GM12801 (cell line): ENCODE data around the gene TOR2A.

Experiments
- CTCF ChIP-seq: IDR thresholded peaks from one replicate; pipeline ENCODE4 v1.5.1; 2011; ENCODE audit warnings: control low read depth; ENCODE audit not compliant: insufficient read length; ENCODE audit errors: extremely low read depth

Gene TOR2A

GRCh38 chr9:127770905-127771569, 35.9 kb upstream of the TOR2A start:
- TF ChIP-seq CTCF, result no peak

DNA sequence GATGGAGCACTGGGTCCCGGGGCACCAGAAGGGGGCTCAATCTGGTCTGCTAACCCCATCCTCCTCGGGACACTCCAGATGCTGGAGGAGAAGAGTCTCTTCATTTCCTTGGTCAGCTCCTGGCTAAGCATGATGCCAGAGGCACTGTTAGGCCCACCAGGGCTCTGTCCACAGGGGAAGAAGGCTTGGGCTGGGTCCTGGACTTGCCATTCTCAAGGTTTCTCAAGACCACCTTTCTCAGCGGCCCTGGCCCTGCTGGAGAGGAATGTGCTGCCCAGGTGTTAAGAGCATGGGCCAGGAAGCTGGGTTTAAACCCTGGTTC, 35.5 kb upstream of the TOR2A start:
- TF ChIP-seq CTCF, result no peak

DNA sequence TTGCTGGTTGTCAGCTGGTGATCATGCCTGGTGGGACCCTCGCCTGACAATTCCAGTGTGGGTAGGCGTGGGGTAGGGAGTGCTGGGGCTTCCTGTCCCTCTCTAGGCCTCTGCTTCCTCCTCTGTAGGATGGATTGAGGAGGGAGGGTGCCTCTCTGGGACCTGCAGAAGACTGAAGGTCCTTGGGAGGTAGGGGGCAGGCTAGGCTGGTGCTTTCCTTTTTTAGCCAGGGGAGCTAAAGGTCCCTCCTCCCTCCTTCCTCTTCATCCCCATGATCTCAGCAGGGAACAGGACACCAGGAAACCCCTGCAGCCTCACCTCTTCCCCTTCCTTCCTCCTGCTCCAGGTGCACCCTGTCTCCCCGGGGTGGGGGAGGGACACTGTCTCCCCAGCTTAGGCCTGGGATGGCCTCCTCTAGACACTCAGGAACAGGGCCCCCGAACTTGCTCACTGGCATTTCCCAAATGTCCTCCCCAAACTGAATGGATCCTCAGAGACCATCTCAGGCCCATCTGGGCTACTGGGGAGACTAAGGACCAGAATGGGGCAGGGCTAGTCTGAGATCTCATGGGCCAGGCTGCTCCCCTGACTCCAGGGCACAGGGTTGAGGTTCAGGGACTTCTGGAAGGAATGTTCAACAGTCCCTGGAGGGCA, 35.0 kb upstream of the TOR2A start:
- no peak for TF ChIP-seq CTCF

DNA sequence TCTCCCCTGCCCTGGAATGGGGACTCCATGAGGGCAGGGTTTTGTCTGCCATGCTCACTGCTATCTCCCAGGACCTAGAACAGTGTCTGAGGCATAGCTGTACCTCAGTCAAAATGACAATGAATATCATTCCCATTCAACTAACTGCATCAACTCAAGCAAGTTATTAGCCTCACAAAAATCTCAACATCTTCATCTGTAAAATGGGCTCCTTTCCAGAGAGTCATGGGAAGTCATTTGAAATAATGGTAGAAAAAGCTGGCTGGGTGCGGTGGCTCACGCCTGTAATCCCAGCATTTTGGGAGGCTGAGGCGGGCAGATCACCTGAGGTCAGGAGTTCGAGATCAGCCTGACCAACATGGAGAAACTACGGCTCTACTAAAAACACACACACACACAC, 34.0 kb upstream of the TOR2A start:
- TF ChIP-seq CTCF, result no peak

- no peak for TF ChIP-seq CTCF
Measured at GRCh38 chr9:127768698-127769097, 33.6 kb upstream of the TOR2A start.

GRCh38 chr9:127767909-127768331, 32.8 kb upstream of the TOR2A start:
- TF ChIP-seq CTCF, result no peak

DNA sequence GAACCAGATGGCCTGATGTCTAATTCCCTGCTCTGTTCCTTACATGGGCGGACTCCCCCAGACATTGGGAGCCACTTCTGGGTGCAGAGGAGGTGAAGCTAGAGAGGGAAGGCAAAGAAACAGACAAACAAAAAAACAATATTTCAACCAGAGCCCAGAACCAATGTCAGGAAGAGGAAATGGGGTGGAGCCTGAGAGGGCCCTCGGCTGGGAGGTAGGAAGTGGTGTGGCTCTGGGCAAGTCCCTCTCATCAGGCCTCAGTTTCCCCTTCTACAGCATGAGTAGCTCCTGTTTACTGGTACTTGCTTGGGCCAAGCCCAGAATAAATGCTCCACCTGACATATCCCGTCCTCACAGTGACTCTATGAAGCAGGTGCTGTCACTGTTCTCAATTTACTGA, 32.3 kb upstream of the TOR2A start:
- no peak for TF ChIP-seq CTCF
